ENCODE results near the gene TMEM179. TPM values are rescaled to one million over a fixed set of nuclear protein-coding genes. Genes with fewer than 3 reads are reported as not detected.

TMEM179 gene
- total RNA-seq, 2 donors from 2014 or later, result 0.26 TPM; not detected in 1

DNA sequence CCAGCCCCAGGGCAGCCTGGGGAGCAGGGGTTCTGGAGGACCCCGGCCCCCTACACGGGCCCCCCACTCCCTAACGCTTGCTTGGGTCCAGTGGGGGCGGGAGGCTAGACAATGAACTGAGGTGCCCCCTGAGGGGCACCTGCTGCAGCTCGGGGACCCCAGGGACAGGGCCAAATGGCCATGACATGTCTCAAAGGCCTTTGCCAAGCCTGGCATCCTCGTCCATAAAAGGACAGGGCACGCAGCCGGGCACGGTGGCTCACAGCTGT is 36.7 kb downstream of the TMEM179 start:
- H3K4me3 Mint-ChIP-seq, result no peak overlapping the region
- H3K9me3 Mint-ChIP-seq, result no peaks in the 10 kb centered on the region
- no peaks in the 10 kb centered on the region for H3K36me3 Mint-ChIP-seq (ENCODE audit: low read depth)
- H3K4me1 Mint-ChIP-seq, result no peaks in the 10 kb centered on the region
- ATAC-seq (replicated peaks), result no peak
- peaks cover 3% of the 10 kb centered on the region for H3K27me3 Mint-ChIP-seq
- H3K27ac Mint-ChIP-seq, result no peak overlapping the region

- Mint-ChIP-seq H3K4me1 (no peaks in the 10 kb centered on the region), H3K4me3 (no peak overlapping the region), H3K27me3 (peaks cover 3% of the 10 kb centered on the region), H3K27ac (no peak overlapping the region), H3K9me3 (no peaks in the 10 kb centered on the region), H3K36me3 (ENCODE audit: low read depth) (no peaks in the 10 kb centered on the region)
- ATAC-seq (replicated peaks), result no peak
Measured at GRCh38 chr14:104567141-104567956, 37.2 kb downstream of the TMEM179 start.

DNA sequence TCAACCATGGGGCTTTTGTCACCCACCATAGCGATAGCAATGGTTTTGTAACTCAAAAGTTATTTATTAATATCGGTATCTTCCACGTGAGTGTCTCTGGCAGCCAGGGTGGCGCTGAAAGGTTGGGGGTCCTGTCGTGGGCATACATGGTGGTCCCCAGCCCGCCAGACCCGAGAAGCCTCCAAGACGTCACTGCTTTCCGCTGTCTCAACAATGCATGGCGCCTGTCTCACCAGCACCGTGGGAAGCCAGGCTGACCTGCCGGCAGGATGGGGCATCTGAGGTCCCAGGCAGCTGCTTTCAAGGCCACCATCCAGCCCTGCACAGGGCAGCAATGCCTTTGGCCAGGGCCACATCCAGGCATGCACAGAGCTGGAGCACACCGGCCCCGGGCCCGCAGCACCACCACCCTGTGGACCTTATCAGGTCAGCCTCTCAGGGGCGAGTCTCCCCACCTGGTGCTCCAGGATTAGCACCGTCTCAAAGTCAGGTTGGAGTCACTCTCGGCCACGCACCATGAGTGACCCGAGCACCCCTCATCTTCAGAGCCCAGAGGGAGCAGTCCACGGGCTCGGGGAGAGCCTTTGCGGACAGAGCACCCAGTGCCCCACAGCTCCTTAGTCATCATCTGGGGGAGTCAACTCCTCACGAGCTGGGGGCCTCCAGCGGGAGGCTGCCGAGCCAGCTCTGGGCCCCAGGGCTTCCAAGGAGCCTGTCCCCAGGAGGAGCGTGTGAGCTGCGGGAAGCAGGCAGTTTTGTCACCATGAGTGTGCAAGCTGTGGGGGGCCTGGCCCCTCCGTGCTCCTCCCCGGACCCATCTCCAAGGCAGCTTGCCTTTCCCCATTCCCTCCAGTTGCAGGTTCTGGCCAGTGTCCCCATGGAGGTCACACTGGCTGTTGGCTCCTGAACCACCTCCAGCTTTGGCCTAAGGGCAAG is 39.6 kb downstream of the TMEM179 start:
- Mint-ChIP-seq H3K4me1 (no peaks in the 10 kb centered on the region), H3K36me3 (ENCODE audit: low read depth) (no peaks in the 10 kb centered on the region), H3K4me3 (no peak overlapping the region), H3K27ac (no peak overlapping the region), H3K27me3 (peaks cover 12% of the 10 kb centered on the region), H3K9me3 (no peaks in the 10 kb centered on the region)
- ATAC-seq (replicated peaks), result no peak

- Mint-ChIP-seq H3K36me3 (ENCODE audit: low read depth) (no peaks in the 10 kb centered on the region), H3K27ac (no peak overlapping the region), H3K27me3 (peaks cover 12% of the 10 kb centered on the region), H3K9me3 (no peaks in the 10 kb centered on the region), H3K4me3 (no peak overlapping the region), H3K4me1 (no peaks in the 10 kb centered on the region)
- peak; percentile 61 for ATAC-seq (replicated peaks)
Measured at GRCh38 chr14:104563742-104564615, 40.6 kb downstream of the TMEM179 start.

DNA sequence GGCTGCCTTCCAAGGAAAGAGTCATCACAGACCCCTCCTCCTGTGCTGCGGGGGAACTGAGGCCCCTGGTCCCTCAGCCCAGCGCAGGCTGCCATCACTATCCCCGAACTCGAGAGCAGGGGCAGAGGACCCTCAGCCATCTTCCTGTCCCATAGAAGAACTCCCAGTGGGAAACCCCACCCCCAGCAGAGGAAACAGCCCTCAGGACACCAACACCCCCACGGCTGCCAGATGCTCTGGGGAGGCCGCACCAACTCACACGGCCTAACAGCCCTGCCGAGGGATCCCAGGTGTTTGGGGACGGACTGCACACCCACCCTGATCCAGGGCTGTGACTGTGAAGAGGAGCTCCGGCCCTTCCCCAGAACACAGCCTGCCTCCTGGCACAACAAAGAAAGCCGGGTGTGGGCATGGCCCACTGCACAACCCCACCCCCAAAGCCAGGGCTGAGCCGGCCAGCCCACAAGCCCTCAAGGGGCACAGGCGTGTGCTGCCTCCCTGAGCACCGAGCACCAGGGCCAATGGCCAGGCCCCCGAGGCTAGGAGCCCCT is 41.3 kb downstream of the TMEM179 start:
- Mint-ChIP-seq H3K27me3 (peaks cover 12% of the 10 kb centered on the region), H3K27ac (no peak overlapping the region)
- no peak for ATAC-seq (replicated peaks)

GRCh38 chr14:104562606-104563005 is 42.0 kb downstream of the TMEM179 start:
- Mint-ChIP-seq H3K4me1 (no peaks in the 10 kb centered on the region), H3K36me3 (ENCODE audit: low read depth) (no peaks in the 10 kb centered on the region), H3K9me3 (no peaks in the 10 kb centered on the region), H3K27ac (no peak overlapping the region), H3K27me3 (peaks cover 12% of the 10 kb centered on the region), H3K4me3 (no peak overlapping the region)
- no peak for ATAC-seq (replicated peaks)

More for the DNA sequence above, 41.3 kb downstream of the TMEM179 start:
- no peaks in the 10 kb centered on the region for H3K36me3 Mint-ChIP-seq (ENCODE audit: low read depth)
- H3K9me3 Mint-ChIP-seq, result no peaks in the 10 kb centered on the region
- H3K4me3 Mint-ChIP-seq, result no peak overlapping the region
- no peaks in the 10 kb centered on the region for H3K4me1 Mint-ChIP-seq

DNA sequence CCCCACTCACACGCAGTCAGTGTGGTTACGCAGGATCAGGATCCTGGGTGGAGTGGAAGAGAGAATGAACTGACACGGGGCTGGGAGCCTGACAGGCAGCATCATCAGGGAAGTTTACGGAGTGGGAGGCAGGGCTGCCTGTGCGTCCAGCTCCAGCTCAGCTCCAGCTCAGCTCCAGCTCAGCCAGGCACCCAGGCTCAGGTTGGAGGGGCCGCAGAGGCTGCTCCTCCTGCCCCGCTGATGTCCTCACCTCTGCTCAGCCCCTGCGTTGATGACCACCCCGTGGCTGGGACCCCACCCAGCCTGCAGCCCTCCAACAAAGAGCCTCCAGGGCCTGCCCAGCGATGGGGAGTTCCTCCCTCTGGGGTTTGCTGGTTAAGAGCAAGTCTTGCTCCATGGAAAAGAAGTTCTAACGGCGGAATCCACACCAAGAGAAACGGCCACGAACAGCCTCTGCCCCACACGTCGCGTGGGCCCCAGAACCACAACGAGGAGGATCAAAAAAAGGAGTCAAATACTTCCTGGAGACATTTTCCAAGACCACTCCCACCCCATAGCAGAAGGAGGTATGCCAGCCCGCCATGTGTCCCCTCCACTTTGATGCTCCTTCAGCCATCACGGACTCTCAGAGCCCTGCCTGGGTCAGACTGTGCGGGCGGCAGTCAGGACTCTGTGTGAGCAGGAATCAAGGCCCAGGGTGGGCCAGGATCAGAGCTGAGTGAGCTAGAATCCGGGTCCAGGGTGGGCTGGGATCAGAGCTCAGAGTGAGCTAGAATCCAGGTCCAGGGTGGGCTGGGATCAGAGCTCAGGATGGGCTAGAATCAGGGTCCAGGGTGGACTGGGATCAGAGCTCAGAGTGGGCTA is 42.7 kb downstream of the TMEM179 start:
- ATAC-seq (replicated peaks), result no peak
- Mint-ChIP-seq H3K9me3 (no peaks in the 10 kb centered on the region), H3K27ac (no peak overlapping the region), H3K4me1 (no peaks in the 10 kb centered on the region), H3K4me3 (no peak overlapping the region), H3K36me3 (ENCODE audit: low read depth) (no peaks in the 10 kb centered on the region), H3K27me3 (peaks cover 12% of the 10 kb centered on the region)

DNA sequence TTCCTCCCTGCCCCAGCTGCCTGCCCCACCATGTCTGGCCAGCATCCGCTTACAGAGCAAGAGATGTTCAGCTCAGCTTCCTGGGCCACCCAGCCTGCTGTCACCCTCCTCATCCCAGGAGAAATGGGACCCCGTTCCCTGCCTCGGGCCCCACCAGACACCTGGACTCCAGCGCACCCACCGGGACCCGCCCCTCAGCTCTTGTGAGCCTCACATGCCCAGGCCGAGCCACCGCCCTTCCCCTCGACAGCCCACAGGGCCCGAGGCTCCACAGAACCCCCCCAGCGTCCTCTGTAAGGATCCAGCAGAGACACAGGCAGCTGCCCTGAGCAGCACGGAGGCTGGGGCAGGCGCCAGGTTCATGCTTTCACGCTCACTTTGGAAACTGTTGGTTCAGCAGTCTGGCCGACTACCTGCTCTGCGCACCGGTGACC is 43.4 kb downstream of the TMEM179 start:
- Mint-ChIP-seq H3K4me1 (no peaks in the 10 kb centered on the region), H3K36me3 (ENCODE audit: low read depth) (no peaks in the 10 kb centered on the region)
- no peak for ATAC-seq (replicated peaks)

DNA sequence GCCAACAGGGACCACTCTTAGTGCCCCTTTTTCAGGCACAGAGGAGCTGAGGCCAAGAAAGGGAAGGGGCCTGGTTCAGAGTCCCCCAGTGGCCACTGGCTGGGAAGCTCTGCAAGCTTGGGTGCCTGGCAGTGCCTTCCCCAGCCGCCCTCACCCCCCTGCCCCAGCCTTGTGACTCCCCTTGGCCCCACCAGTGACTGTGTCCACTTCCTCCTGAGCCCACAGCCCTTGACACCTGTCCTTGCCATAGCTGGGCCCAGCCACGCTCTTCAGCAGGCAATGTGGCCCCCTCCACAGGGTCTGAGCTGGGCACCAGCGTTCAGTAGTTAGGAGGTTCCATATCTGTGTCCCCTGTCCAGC is 44.0 kb downstream of the TMEM179 start:
- H3K36me3 Mint-ChIP-seq (ENCODE audit: low read depth), result no peaks in the 10 kb centered on the region
- peaks cover 9% of the 10 kb centered on the region for H3K27me3 Mint-ChIP-seq
- H3K27ac Mint-ChIP-seq, result no peak overlapping the region
- H3K4me1 Mint-ChIP-seq, result no peaks in the 10 kb centered on the region
- H3K4me3 Mint-ChIP-seq, result no peak overlapping the region
- ATAC-seq (replicated peaks), result no peak
- H3K9me3 Mint-ChIP-seq, result no peaks in the 10 kb centered on the region

More for the DNA sequence above, 43.4 kb downstream of the TMEM179 start:
- no peak overlapping the region for H3K27ac Mint-ChIP-seq
- H3K4me3 Mint-ChIP-seq, result no peak overlapping the region
- no peaks in the 10 kb centered on the region for H3K9me3 Mint-ChIP-seq
- H3K27me3 Mint-ChIP-seq, result peaks cover 12% of the 10 kb centered on the region

DNA sequence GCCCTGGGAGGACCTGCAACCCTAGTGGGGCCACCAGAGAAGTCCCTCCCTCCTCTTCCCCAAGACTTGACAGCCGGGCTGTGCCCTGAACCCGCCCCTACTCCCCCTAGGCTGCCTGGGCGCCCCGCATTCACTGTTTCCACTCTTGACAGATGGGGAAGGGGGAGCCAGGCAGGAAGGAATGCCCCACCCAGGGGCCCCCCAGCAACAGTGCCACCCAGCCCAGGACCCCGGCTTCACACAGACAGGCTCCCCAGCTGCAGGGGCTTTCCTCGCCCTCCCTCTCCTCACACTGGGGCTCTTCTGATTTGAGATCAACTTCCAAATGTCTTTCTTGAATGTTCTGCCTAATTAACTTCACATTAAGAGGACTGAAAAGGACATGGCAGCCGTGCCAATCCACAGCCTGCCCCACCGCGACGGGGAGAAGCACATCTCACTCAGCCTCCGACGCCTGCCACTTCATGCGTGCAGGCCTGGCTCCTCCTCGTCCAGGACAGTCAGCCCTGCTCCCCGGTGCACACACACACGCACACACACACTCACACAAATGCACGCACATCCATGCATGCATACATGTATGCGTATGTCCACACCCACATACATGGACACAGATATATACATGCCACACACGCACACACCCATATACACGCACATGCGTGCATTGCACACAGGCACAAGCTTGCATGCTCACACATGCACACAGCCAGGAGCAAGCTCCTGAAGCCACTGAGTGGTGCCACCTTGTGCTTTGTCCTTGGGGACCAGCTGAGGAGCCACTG is 44.6 kb downstream of the TMEM179 start:
- H3K4me3 Mint-ChIP-seq, result no peak overlapping the region
- no peak for ATAC-seq (replicated peaks)
- H3K9me3 Mint-ChIP-seq, result no peaks in the 10 kb centered on the region
- H3K4me1 Mint-ChIP-seq, result no peaks in the 10 kb centered on the region
- H3K27me3 Mint-ChIP-seq, result peaks cover 9% of the 10 kb centered on the region
- H3K36me3 Mint-ChIP-seq (ENCODE audit: low read depth), result no peaks in the 10 kb centered on the region
- H3K27ac Mint-ChIP-seq, result no peak overlapping the region

- Mint-ChIP-seq H3K9me3 (no peaks in the 10 kb centered on the region), H3K27ac (no peak overlapping the region), H3K27me3 (peaks cover 9% of the 10 kb centered on the region), H3K4me3 (no peak overlapping the region), H3K36me3 (ENCODE audit: low read depth) (no peaks in the 10 kb centered on the region), H3K4me1 (no peaks in the 10 kb centered on the region)
- no peak for ATAC-seq (replicated peaks)
Measured at GRCh38 chr14:104559028-104559803, 45.4 kb downstream of the TMEM179 start.

GRCh38 chr14:104558231-104559027 is 46.1 kb downstream of the TMEM179 start:
- Mint-ChIP-seq H3K9me3 (no peaks in the 10 kb centered on the region), H3K4me3 (no peak overlapping the region), H3K27me3 (peaks cover 12% of the 10 kb centered on the region), H3K4me1 (no peaks in the 10 kb centered on the region), H3K36me3 (ENCODE audit: low read depth) (no peaks in the 10 kb centered on the region), H3K27ac (no peak overlapping the region)
- ATAC-seq (replicated peaks), result no peak
